GM18511 (cell line): ENCODE measurements around the gene ERVK3-1.

ENCODE experiments used
- ATAC-seq: cut with Tn5 transposase; IDR thresholded peaks from one replicate; pipeline ENCODE4 v1.9.1; 2021; ENCODE audit warnings: mild to moderate bottlenecking, moderate library complexity; ENCODE audit not compliant: unreplicated experiment

Gene ERVK3-1

GRCh38 chr19:58338825-58339558, 33.8 kb downstream of the ERVK3-1 start:
- ATAC-seq: no peak

DNA sequence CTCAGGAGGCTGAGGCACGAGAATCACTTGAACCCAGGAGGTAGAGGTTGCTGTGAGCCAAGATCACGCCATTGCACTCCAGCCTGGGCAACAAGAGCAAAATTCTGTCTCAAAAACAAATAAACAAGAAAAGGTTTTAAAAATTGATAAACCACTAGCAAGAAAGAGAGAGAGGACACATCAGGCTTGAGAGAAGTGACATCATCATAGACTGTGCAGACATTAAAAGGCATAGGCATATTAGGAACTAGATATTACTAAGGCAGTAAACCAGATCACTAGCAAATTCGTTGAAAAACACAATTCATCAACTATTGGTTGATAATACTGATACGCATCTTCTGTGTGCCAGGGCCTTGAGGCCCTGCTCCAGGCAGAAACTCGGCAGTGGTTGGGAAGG, 40.4 kb downstream of the ERVK3-1 start:
- no peak for ATAC-seq

DNA sequence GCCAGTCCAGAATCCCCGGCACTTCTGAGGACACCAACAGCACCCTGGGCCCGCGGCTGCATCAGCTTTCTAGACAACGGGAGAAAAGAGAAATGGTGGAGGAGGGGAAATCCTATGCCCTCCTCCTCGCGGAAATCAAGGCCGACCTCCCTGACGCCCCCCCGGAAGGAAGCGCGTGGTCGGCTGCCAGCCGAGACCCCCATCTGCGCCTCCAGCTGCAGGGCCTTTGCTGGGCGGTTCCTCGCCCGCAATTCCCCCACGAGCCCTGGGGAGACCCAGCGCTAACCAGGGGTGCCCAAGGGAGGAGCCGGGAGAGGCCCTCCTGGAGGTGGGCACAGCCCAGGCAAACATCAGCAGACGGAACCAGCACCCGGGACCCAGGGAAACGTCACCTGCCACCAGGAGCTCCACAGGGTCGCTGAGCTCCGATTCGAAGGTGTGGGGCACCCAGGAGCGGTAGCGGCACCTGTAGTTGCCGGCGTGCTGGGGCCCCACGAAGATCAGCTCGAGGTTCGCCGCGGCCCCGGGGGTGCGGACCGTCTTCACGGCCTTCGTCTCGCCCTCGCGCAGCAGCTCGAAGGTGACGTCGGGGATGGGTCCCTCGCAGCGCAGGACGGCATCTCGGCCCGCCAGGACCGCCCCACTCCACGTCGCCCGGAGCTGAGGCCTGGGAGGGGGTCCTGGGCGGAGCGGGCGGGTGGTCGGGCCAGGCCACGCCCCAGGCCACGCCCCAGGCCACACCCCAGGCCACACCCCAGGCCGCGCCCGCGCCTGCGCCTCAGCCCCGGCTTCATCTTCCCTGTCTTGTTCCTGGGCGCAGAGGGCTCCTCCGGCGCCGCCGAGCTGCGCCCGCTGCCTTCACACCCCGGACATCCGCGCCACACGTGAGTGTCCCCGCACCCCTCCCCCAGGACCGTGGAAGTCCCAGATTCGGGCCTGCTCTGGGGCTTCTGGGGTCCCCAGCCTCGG, 42.1 kb downstream of the ERVK3-1 start:
- peak; percentile 93 for ATAC-seq

DNA sequence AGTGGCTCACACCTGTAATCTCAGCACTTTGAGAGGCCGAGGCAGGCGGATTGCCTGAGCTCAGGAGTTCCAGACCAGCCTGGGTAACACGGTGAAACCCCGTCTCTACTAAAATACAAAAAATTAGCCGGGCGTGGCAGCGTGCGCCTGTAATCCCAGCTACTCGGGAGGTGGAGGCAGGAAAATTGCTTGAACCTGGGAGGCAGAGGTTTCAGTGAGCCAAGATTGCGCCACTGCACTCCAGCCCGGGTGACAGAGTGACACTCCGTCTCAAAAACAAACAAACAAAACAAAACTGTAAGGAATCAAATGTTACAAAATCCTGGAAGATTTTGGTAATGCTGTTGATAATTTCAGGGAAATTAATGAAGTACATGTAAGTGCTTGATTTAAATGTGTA, 42.9 kb downstream of the ERVK3-1 start:
- peak; percentile 13 for ATAC-seq

DNA sequence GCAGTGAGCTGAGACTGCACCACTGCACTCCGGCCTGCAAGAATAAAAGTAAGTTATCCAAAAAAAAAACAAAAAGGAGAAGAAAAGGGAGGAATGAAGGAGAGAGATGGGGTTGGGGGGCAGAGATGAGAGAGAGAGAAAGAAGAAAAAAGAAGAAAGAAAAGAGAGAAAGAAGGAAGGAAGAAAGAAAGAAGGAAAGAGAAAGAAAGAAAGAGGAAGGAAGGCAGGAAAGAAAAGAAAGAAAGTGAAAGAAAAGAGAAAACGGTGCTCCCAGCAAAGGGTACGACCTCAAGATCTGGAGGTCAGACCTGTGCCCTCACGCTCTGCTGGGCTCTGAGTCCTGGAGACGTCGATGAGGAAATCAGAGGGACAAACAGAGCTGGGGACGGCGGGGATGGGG, 44.4 kb downstream of the ERVK3-1 start:
- ATAC-seq: no peak

- no peak for ATAC-seq
These were observed 45.1 kb downstream of the ERVK3-1 start for GRCh38 chr19:58350001-58350861.

- ATAC-seq: no peak
These were observed 45.8 kb downstream of the ERVK3-1 start for GRCh38 chr19:58350871-58351557.

DNA sequence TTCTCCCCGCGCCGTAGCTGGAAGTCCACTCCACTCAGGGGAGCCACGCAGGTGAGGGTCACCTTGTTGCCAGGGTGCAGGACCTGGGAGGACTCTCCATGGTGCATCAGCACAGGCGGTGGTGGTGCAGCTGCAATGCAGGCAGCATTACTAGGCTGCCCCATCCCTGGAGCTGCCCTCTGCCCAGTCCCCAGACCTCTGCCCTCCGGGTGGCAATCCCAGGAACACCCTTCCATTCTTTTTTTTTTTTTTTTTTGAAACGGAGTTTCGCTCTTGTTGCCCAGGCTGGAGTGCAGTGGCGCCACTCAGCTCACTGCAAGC, 46.3 kb downstream of the ERVK3-1 start:
- ATAC-seq: no peak

DNA sequence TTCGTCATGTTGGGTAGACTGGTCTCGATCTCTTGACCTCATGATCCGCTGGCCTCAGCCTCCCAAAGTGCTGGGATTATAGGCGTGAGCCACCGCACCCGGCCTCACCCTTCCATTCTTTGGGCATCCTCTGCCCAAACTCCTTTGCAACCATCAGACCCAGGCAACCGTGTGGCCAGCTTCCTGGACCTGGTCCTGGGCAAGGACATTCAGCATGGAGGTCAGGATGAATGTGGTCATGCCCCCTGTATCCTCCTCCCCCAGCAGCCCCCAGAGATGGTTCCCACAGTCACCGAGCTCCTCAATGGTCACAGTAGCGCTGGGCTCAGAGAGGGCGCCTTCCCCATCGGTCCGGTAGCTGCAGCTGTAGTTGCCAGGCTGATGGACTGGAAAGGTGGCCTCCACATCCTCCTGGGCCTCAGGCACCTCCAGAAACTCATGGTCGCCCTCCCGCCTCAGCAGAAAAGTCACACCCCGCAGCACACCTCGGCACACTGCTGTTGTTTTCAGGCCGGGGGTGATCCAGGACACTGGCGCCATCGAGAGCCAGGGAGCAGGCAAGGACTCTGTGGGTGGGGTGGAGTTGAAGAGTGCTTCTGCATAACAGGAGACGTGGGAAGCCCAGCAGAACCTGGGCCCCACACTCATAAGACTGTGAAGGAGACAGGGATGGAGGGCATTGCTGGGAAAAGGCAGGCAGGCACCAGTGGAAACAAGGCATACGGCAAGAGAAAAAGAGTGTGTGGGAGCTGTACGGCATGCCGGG, 47.0 kb downstream of the ERVK3-1 start:
- no peak for ATAC-seq

GRCh38 chr19:58352760-58353671, 47.8 kb downstream of the ERVK3-1 start, which contains the start of gene A1BG:
Gene A1BG (minus strand): TSS chr19:58353492. CDS start chr19:58353437, 55 bp downstream.
- no peak for ATAC-seq

GRCh38 chr19:58353717-58354477, 48.7 kb downstream of the ERVK3-1 start:
- no peak for ATAC-seq

GRCh38 chr19:58354478-58355030, 49.4 kb downstream of the ERVK3-1 start:
- no peak for ATAC-seq

GRCh38 chr19:58355215-58355796, 50.1 kb downstream of the ERVK3-1 start:
- no peak for ATAC-seq

- peak; percentile 30 for ATAC-seq
These were observed 51.0 kb downstream of the ERVK3-1 start for GRCh38 chr19:58355908-58356765.

DNA sequence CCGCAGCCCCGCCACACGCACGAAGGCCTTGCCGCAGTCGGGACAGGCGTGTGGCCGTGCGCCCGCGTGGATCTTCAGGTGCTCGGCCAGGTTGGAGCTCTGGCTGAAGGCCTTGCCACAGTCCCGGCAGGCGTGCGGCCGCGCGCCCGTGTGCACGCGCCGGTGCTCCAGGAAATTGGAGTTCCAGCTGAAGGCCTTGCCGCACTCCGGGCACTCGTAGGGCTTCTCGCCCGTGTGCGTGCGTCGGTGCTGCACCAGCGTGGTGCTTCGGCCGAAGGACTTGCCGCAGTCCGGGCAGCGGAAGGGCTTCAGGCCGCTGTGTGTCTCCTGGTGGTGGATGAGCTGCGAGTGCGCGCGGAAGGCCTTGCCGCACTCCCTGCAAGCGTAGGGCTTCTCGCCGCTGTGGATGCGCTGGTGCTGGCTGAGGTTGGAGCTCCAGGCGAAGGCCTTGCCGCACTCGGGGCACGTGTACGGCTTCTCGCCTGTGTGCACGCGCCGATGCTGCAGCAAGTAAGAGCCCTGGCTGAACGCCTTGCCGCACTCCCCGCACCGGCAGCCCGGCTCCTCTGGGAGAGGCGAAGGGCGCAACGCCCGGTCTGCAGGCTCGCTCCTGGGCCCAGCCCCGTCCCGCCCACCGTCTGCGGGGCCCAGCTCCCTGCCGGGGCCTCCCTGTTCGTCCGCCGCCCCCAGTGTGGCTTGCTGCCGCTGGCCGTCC, 51.7 kb downstream of the ERVK3-1 start:
- ATAC-seq: no peak
